ENCODE measurements around the gene SEC24D.

DNA sequence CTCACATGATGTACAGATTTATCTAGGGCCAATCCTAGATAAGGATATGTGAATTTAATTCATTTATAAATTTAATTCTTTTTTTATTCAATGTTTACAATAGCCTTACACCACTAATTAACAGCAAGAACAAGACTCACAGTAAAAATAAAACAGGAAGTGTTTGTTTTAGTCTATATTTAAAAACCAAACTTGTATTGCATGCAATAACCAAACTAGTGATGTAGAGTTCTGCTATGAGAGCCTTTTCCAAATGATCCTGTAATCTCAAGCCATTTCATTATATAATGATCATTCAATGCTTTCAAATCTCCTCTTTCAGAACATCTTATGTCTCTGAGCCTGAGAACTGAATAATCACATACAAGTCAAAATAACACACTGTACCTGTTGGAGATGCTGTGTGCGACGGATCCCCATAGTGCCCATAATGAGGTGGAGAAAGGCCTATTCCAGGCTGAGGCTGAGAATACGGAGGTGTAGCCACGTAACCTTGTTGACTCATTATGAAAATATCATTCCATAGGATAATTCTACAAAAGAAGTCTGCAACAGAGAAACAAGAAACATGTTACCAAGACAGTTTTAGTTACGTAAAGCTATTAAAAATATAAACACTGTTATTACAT, 2.6 kb downstream of the SEC24D start:
- TF ChIP-seq CTCF (IDR thresholded peaks at IDR 0.05) (no peak), POLR2AphosphoS5 (IDR thresholded peaks at IDR 0.05) (no peak), EP300 (IDR thresholded peaks at IDR 0.05; ENCODE audit: low read depth) (no peak), POLR2A (IDR thresholded peaks at IDR 0.05) (no peak)

All from transverse colon (tissue), 4 donors.